HEK293 (cell line): ENCODE measurements around the gene COL1A2.

Experiments
- CTCF ChIA-PET: fragments of 350-600 bp; formaldehyde crosslinking; extraction: SDS; loops from one replicate; lab custom pipeline; 2021; ENCODE audit warnings: antibody characterized with exemption; lab: Yijun Ruan, JAX
- POLR2A ChIA-PET: fragments of 300-600 bp; formaldehyde crosslinking; extraction: SDS; loops from one replicate; lab custom pipeline; 2020; ENCODE audit warnings: antibody characterized with exemption, inconsistent platforms; lab: Yijun Ruan, JAX
- H3K27ac ChIP-seq: fragments of 200-500 bp; sonication (Bioruptor generic); 2 replicates; pipeline ENCODE4 v1.5.1; 2014; ENCODE audit warnings: low read depth, low read length, control low read depth, inconsistent platforms; ENCODE audit errors: extremely low read depth
- H3K36me3 ChIP-seq, 2 experiments: fragments of 200-500 bp in 1 of 2; sonication (Bioruptor generic) in 1 of 2; 1 replicate in 1 of 2; 2 replicates in 1 of 2; pipeline ENCODE4 v1.5.1; 2014 to 2017; ENCODE audit warnings: inconsistent platforms in 2 of 2, low read length in 2 of 2; ENCODE audit not compliant: control insufficient read depth in 2 of 2, insufficient read depth in 1 of 2
- H3K4me1 ChIP-seq: fragments of 200-500 bp; sonication (Bioruptor generic); 2 replicates; pipeline ENCODE4 v1.5.1; 2014; ENCODE audit warnings: mild to moderate bottlenecking, low read length, inconsistent platforms; ENCODE audit not compliant: control insufficient read depth, insufficient read depth
- H3K4me3 ChIP-seq: 2 replicates; pipeline ENCODE4 v1.5.1; 2011; ENCODE audit warnings: low read depth, mild to moderate bottlenecking, control low read depth, low read length, moderate library complexity
- H3K9me3 ChIP-seq: fragments of 200-500 bp; sonication (Bioruptor generic); 2 replicates; pipeline ENCODE4 v1.5.1; 2014; ENCODE audit warnings: low read depth, low read length, inconsistent platforms; ENCODE audit not compliant: control insufficient read depth, insufficient read depth
- HOXA7 ChIP-seq: sonication (generic); formaldehyde crosslinking; IDR thresholded peaks from 2 replicates; pipeline ENCODE4 v1.8.1; 2022; ENCODE audit warnings: missing genetic modification reagents, borderline replicate concordance
- KLF8 ChIP-seq: fragments of 450-650 bp; formaldehyde crosslinking; IDR thresholded peaks from 2 replicates; pipeline ENCODE4 v1.5.1; 2016; ENCODE audit warnings: missing biosample characterization, missing genetic modification characterization
- REST ChIP-seq: fragments of 450-650 bp; formaldehyde crosslinking; IDR thresholded peaks from 2 replicates; pipeline ENCODE4 v1.5.1; 2016; ENCODE audit warnings: missing biosample characterization, missing genetic modification characterization
- SALL2 ChIP-seq: fragments of 450-650 bp; formaldehyde crosslinking; IDR thresholded peaks from 2 replicates; pipeline ENCODE4 v1.5.0; 2017; ENCODE audit warnings: missing biosample characterization, mild to moderate bottlenecking, missing genetic modification characterization, borderline replicate concordance
- WT1 ChIP-seq: fragments of 450-650 bp; formaldehyde crosslinking; IDR thresholded peaks from 2 replicates; pipeline ENCODE4 v1.5.1; 2016; ENCODE audit warnings: missing biosample characterization, missing genetic modification characterization
- ZEB2 ChIP-seq: fragments of 450-650 bp; formaldehyde crosslinking; IDR thresholded peaks from 2 replicates; pipeline ENCODE4 v1.5.1; 2016; ENCODE audit warnings: missing biosample characterization, missing genetic modification characterization
- ZFP41 ChIP-seq: fragments of 450-650 bp; formaldehyde crosslinking; IDR thresholded peaks from 2 replicates; pipeline ENCODE4 v1.5.1; 2016; ENCODE audit warnings: missing biosample characterization, missing genetic modification characterization, borderline replicate concordance
- ZNF10 ChIP-seq: fragments of 450-650 bp; formaldehyde crosslinking; IDR thresholded peaks from 2 replicates; pipeline ENCODE4 v1.5.1; 2017; ENCODE audit warnings: missing biosample characterization, missing genetic modification characterization
- ZNF133 ChIP-seq: fragments of 450-650 bp; formaldehyde crosslinking; IDR thresholded peaks from 2 replicates; pipeline ENCODE4 v1.5.1; 2016; ENCODE audit warnings: missing biosample characterization, missing genetic modification characterization
- ZNF140 ChIP-seq: fragments of 450-650 bp; formaldehyde crosslinking; IDR thresholded peaks from 2 replicates; pipeline ENCODE4 v1.5.1; 2016; ENCODE audit warnings: missing biosample characterization, missing genetic modification characterization
- ZNF223 ChIP-seq: fragments of 450-650 bp; formaldehyde crosslinking; IDR thresholded peaks from 2 replicates; pipeline ENCODE4 v1.5.1; 2016; ENCODE audit warnings: missing biosample characterization, missing genetic modification characterization
- ZNF335 ChIP-seq: fragments of 450-650 bp; formaldehyde crosslinking; conservative IDR thresholded peaks from 2 replicates; pipeline ENCODE4 v1.5.1; 2016; ENCODE audit warnings: missing biosample characterization, missing genetic modification characterization
- ZNF341 ChIP-seq: fragments of 450-650 bp; formaldehyde crosslinking; IDR thresholded peaks from 2 replicates; pipeline ENCODE4; 2016; ENCODE audit warnings: low read depth, missing biosample characterization, missing genetic modification characterization
- ZNF423 ChIP-seq: fragments of 450-650 bp; formaldehyde crosslinking; IDR thresholded peaks from 2 replicates; pipeline ENCODE4 v1.5.1; 2016; ENCODE audit warnings: missing biosample characterization, missing genetic modification characterization
- ZNF449 ChIP-seq: fragments of 450-650 bp; formaldehyde crosslinking; IDR thresholded peaks from 2 replicates; pipeline ENCODE4 v1.5.1; 2017; ENCODE audit warnings: missing biosample characterization, mild to moderate bottlenecking, missing genetic modification characterization, moderate library complexity
- ZNF530 ChIP-seq: fragments of 450-650 bp; formaldehyde crosslinking; IDR thresholded peaks from 2 replicates; pipeline ENCODE4 v1.5.1; 2016; ENCODE audit warnings: low read depth, missing biosample characterization, missing genetic modification characterization
- ZNF558 ChIP-seq: fragments of 450-650 bp; formaldehyde crosslinking; IDR thresholded peaks from 2 replicates; pipeline ENCODE4 v1.5.1; 2016; ENCODE audit warnings: missing biosample characterization, missing genetic modification characterization
- ZNF560 ChIP-seq: fragments of 450-650 bp; formaldehyde crosslinking; IDR thresholded peaks from 2 replicates; pipeline ENCODE4 v1.5.1; 2017; ENCODE audit warnings: missing biosample characterization, missing genetic modification characterization, borderline replicate concordance
- ZNF701 ChIP-seq: fragments of 450-650 bp; formaldehyde crosslinking; IDR thresholded peaks from 2 replicates; pipeline ENCODE4 v1.5.1; 2016; ENCODE audit warnings: missing biosample characterization, missing genetic modification characterization
- ZNF776 ChIP-seq: fragments of 450-650 bp; formaldehyde crosslinking; IDR thresholded peaks from 2 replicates; pipeline ENCODE4 v1.5.0; 2017; ENCODE audit warnings: missing biosample characterization, missing genetic modification characterization, borderline replicate concordance

Gene COL1A2

GRCh38 chr7:94398841-94399240, 4.1 kb downstream of the COL1A2 start:
- no peaks in the 10 kb centered on the region for H3K9me3 ChIP-seq
- H3K27ac ChIP-seq: no peak overlapping the region
- ChIA-PET POLR2A (no interaction called here), CTCF (interaction anchor here (0.6 to 5.2 kb wide), 4 partner anchors 38 to 1170 kb away, joined by 3 to 42 read pairs (median 14); no protein-coding TSS in a partner anchor)
- H3K4me1 ChIP-seq: no peaks in the 10 kb centered on the region
- H3K4me3 ChIP-seq: no peak overlapping the region
- TF ChIP-seq ZNF558 (tag by site-specific recombination): no peak
- no peak for TF ChIP-seq ZNF449 (tag by site-specific recombination)
- no peak for TF ChIP-seq ZNF140 (tag by site-specific recombination)
- TF ChIP-seq ZNF341: no peak
- no peak for TF ChIP-seq ZNF223 (tag by site-specific recombination)
- TF ChIP-seq SALL2 (tag by site-specific recombination): no peak
- TF ChIP-seq ZFP41: no peak
- TF ChIP-seq ZNF776 (tag by site-specific recombination): no peak
- no peak for TF ChIP-seq ZNF335 (tag by site-specific recombination)
- no peak for TF ChIP-seq ZNF530 (tag by site-specific recombination)
- no peak for TF ChIP-seq HOXA7 (CRISPR knock-in tag)
- TF ChIP-seq KLF8 (tag by site-specific recombination): no peak
- H3K36me3 ChIP-seq: no peaks in the 10 kb centered on the region

GRCh38 chr7:94400022-94400421, 5.3 kb downstream of the COL1A2 start:
- no peak for TF ChIP-seq ZEB2 (tag by site-specific recombination)
- TF ChIP-seq REST (tag by site-specific recombination): no peak
- TF ChIP-seq ZNF10: no peak
- no peak for TF ChIP-seq ZNF423
- TF ChIP-seq ZNF560 (tag by site-specific recombination): no peak
- TF ChIP-seq WT1 (tag by site-specific recombination): no peak
- no peak for TF ChIP-seq ZNF701
- no peak for TF ChIP-seq ZNF133 (tag by site-specific recombination)
- Histone ChIP-seq H3K4me3 (no peak overlapping the region), H3K4me1 (no peaks in the 10 kb centered on the region), H3K27ac (no peak overlapping the region), H3K36me3 (no peaks in the 10 kb centered on the region), H3K9me3 (no peaks in the 10 kb centered on the region)
- ChIA-PET POLR2A (no interaction called here), CTCF (interaction anchor here (0.9 to 5.2 kb wide), 3 partner anchors 104 to 115 kb away, joined by 3 to 42 read pairs (median 5); no protein-coding TSS in a partner anchor)
